KMS-11 (cell line): ENCODE data around the gene PNKD.

Experiments
- H2AFZ ChIP-seq: fragments of 200-600 bp; sonication (generic); 2 replicates; pipeline ENCODE4 v1.6.1; 2016; ENCODE audit warnings: antibody characterized with exemption, mixed run types, low read depth
- H3K27ac ChIP-seq: fragments of 200-600 bp; sonication (generic); 2 replicates; pipeline ENCODE4 v1.6.1; 2016; ENCODE audit warnings: mild to moderate bottlenecking, mixed run types
- H3K27me3 ChIP-seq: fragments of 200-600 bp; sonication (generic); 2 replicates; pipeline ENCODE4 v1.6.1; 2017; ENCODE audit warnings: mild to moderate bottlenecking, low read depth, mixed run types, moderate library complexity; ENCODE audit not compliant: insufficient read depth
- H3K36me3 ChIP-seq: fragments of 200-600 bp; sonication (generic); 2 replicates; pipeline ENCODE4 v1.6.1; 2017; ENCODE audit warnings: mild to moderate bottlenecking, mixed run types; ENCODE audit not compliant: insufficient read depth
- H3K4me1 ChIP-seq: fragments of 200-600 bp; sonication (generic); 2 replicates; pipeline ENCODE4 v1.6.1; 2016; ENCODE audit warnings: mild to moderate bottlenecking, low read depth, mixed run types; ENCODE audit not compliant: poor library complexity, severe bottlenecking
- H3K4me2 ChIP-seq: fragments of 200-600 bp; sonication (generic); 2 replicates; pipeline ENCODE4 v1.7.0; 2016; ENCODE audit warnings: mild to moderate bottlenecking, mixed run types
- H3K4me3 ChIP-seq: fragments of 200-600 bp; sonication (generic); IDR thresholded peaks from 2 replicates; pipeline ENCODE4 v1.6.1; 2017; ENCODE audit warnings: low read depth, low read length, mixed read lengths; ENCODE audit not compliant: insufficient read depth
- H3K79me2 ChIP-seq: fragments of 200-600 bp; sonication (generic); 2 replicates; pipeline ENCODE4 v1.6.1; 2016; ENCODE audit warnings: low read depth, mixed run types; ENCODE audit not compliant: insufficient read depth
- H3K9ac ChIP-seq: fragments of 200-600 bp; sonication (generic); 2 replicates; pipeline ENCODE4 v1.6.1; 2016; ENCODE audit warnings: mild to moderate bottlenecking, mixed run types
- H4K20me1 ChIP-seq: fragments of 200-600 bp; sonication (generic); 2 replicates; pipeline ENCODE4 v1.6.1; 2016; ENCODE audit warnings: mild to moderate bottlenecking, mixed run types; ENCODE audit not compliant: insufficient read depth
- CTCF ChIP-seq: fragments of 200-600 bp; sonication (generic); conservative IDR thresholded peaks from 2 replicates; pipeline ENCODE4 v1.6.1; 2017; ENCODE audit warnings: low read depth, mild to moderate bottlenecking, antibody characterized with exemption, low read length, moderate library complexity, mixed read lengths

Gene PNKD

GRCh38 chr2:218269900-218270720 is at the start of gene PNKD, which contains the start of gene AAMP:
TSS of gene PNKD (plus strand) at chr2:218270519. CDS start at chr2:218270536, 17 bp downstream.
TSS of gene AAMP (minus strand) at chr2:218270137. CDS start at chr2:218270086, 51 bp downstream.
- Histone ChIP-seq H3K4me2 (peak within 1 kb of the TSS; percentile 92), H3K9ac (peak within 1 kb of the TSS; percentile 67), H3K27me3 (no peaks in the 10 kb centered on the region), H3K79me2 (peaks cover 24% of the 10 kb centered on the region; the same call in 1 of the 2 replicates), H2AFZ (peak within 1 kb of the TSS; percentile 66), H3K27ac (peak within 1 kb of the TSS; percentile 33), H3K36me3 (no peaks in the 10 kb centered on the region), H3K4me3 (peak within 1 kb of the TSS; percentile 85), H3K4me1 (peaks cover 25% of the 10 kb centered on the region), H4K20me1 (no peaks in the 10 kb centered on the region)
- 0 out of 2 replicates have a peak, but pooled peaks have one; percentile 11 for TF ChIP-seq CTCF

GRCh38 chr2:218221000-218221399 is 49.3 kb upstream of the PNKD start:
- TF ChIP-seq CTCF: no peak
- no peak overlapping the region for H3K9ac ChIP-seq
- H3K27me3 ChIP-seq: no peaks in the 10 kb centered on the region
- no peak overlapping the region for H2AFZ ChIP-seq
- H3K79me2 ChIP-seq: peaks cover 88% of the 10 kb centered on the region
- H3K4me1 ChIP-seq: peaks cover 72% of the 10 kb centered on the region
- H3K27ac ChIP-seq: peak overlapping the region; percentile 1; the same call in 1 of the 2 replicates
- no peak overlapping the region for H3K4me3 ChIP-seq
- no peaks in the 10 kb centered on the region for H3K36me3 ChIP-seq
- peak overlapping the region; percentile 69 for H3K4me2 ChIP-seq
- H4K20me1 ChIP-seq: peaks cover 19% of the 10 kb centered on the region

GRCh38 chr2:218223046-218223445 is 47.3 kb upstream of the PNKD start:
- no peaks in the 10 kb centered on the region for H3K27me3 ChIP-seq
- peaks cover 19% of the 10 kb centered on the region for H4K20me1 ChIP-seq
- H3K9ac ChIP-seq: no peak overlapping the region
- no peak overlapping the region for H3K27ac ChIP-seq
- H3K36me3 ChIP-seq: peaks cover 9% of the 10 kb centered on the region; the same call in 1 of the 2 replicates
- TF ChIP-seq CTCF: no peak
- peaks cover 97% of the 10 kb centered on the region for H3K79me2 ChIP-seq
- no peak overlapping the region for H3K4me3 ChIP-seq
- H3K4me2 ChIP-seq: peak overlapping the region; percentile 69
- peaks cover 82% of the 10 kb centered on the region for H3K4me1 ChIP-seq
- no peak overlapping the region for H2AFZ ChIP-seq

GRCh38 chr2:218224186-218224585 is 46.1 kb upstream of the PNKD start:
- Histone ChIP-seq H4K20me1 (peaks cover 15% of the 10 kb centered on the region), H3K79me2 (peaks cover 86% of the 10 kb centered on the region), H3K4me3 (no peak overlapping the region), H3K4me2 (no peak overlapping the region), H3K9ac (no peak overlapping the region), H3K27ac (no peak overlapping the region), H3K27me3 (no peaks in the 10 kb centered on the region), H3K36me3 (peaks cover 9% of the 10 kb centered on the region; the same call in 1 of the 2 replicates), H3K4me1 (peaks cover 84% of the 10 kb centered on the region), H2AFZ (no peak overlapping the region)
- TF ChIP-seq CTCF: no peak
